Tibial nerve (tissue), 4 donors: ENCODE results near the gene CAB39. TPM values are rescaled to one million over a fixed set of nuclear protein-coding genes. Genes with fewer than 3 reads are reported as not detected.
A peak's percentile ranks its signal among the peaks of the same experiment; 100 is the strongest.

ENCODE experiments used
- DNase-seq, 2 donors: peaks; one replicate each; pipeline ENCODE4 v3.0.0-alpha.2; 2019; ENCODE audit warnings: low spot score in 2 of 2
- H3K27ac ChIP-seq, 4 donors: fragments of 200-600 bp; sonication (generic) in 3 of 4; one replicate each; pipeline ENCODE4 v1.5.1; 2017 to 2019; ENCODE audit warnings: mild to moderate bottlenecking in 1 of 4
- H3K27me3 ChIP-seq, 2 donors: fragments of 200-600 bp; sonication (generic) in 1 of 2; one replicate each; pipeline versions ENCODE4 v1.5.1 to v1.6.0; 2017 to 2019
- H3K36me3 ChIP-seq, 3 donors: fragments of 200-600 bp; sonication (generic); one replicate each; pipeline ENCODE4 v1.5.1; 2018 to 2019
- H3K4me1 ChIP-seq, 4 donors: fragments of 200-600 bp; sonication (generic) in 3 of 4; one replicate each; pipeline ENCODE4 v1.5.1; 2017 to 2019
- H3K4me3 ChIP-seq, 4 donors: fragments of 200-600 bp; sonication (generic) in 3 of 4; one replicate each; pipeline ENCODE4 v1.5.1; 2017 to 2019; ENCODE audit warnings: mild to moderate bottlenecking in 1 of 4, moderate library complexity in 1 of 4
- H3K9me3 ChIP-seq, 4 donors: fragments of 200-600 bp; sonication (generic) in 3 of 4; one replicate each; pipeline ENCODE4 v1.5.1; 2017 to 2019
- CTCF ChIP-seq, 5 experiments: fragments of 200-600 bp in 3 of 5; fragments of 450-650 bp in 2 of 5; sonication (generic) in 3 of 5; IDR thresholded peaks; one replicate each; pipeline ENCODE4 v1.5.1; 2016 to 2019; ENCODE audit warnings: antibody characterized with exemption in 5 of 5, mild to moderate bottlenecking in 3 of 5, moderate library complexity in 2 of 5
- EP300 ChIP-seq, 2 donors: sonication (generic); formaldehyde crosslinking; IDR thresholded peaks; one replicate each; pipeline ENCODE4 v1.6.1; 2017; ENCODE audit warnings: antibody characterized with exemption in 2 of 2, mild to moderate bottlenecking in 1 of 2
- POLR2A ChIP-seq, 2 donors: fragments of 450-650 bp; IDR thresholded peaks; one replicate each; pipeline ENCODE4 v1.6.1; 2017; ENCODE audit warnings: antibody characterized with exemption in 2 of 2, mild to moderate bottlenecking in 2 of 2, moderate library complexity in 2 of 2
- WGBS, 2 donors: methylation state at CpG; one replicate each; pipeline ENCODE4 v1.1.5; 2018; 5-methylcytosine and 5-hydroxymethylcytosine counted together
- total RNA-seq, 4 donors: library from RNA; depleted of rRNA; stranded (reverse); fragments of >200 nt; gene quantifications; one replicate each; pipeline ENCODE4 v1.1.0, GENCODE V29; 2016

CAB39 gene
- total RNA-seq, 4 donors from 2014 or later = 60.0 to 82.2 (median 69.7) TPM

- Histone ChIP-seq H3K4me3 (no peak overlapping the region), H3K9me3 (no peaks in the 10 kb centered on the region), H3K27me3 (no peaks in the 10 kb centered on the region), H3K27ac (no peak overlapping the region), H3K4me1 (no peaks in the 10 kb centered on the region), H3K36me3 (peaks cover 0 to 39% (median 7%) of the 10 kb centered on the region in 3 donors)
- no peak for TF ChIP-seq EP300 (IDR thresholded peaks at IDR 0.05)
- TF ChIP-seq CTCF (IDR thresholded peaks at IDR 0.05) = no peak
- TF ChIP-seq POLR2A (IDR thresholded peaks at IDR 0.05) = no peak
- DNase-seq = no peak
- WGBS, 2 donors = 88% methylated on average over 10 of the region's 10 CpGs
These were observed 96.4 kb downstream of the CAB39 start for GRCh38 chr2:230809015-230809414.

- no peak for TF ChIP-seq CTCF (IDR thresholded peaks at IDR 0.05)
- TF ChIP-seq EP300 (IDR thresholded peaks at IDR 0.05) = no peak
- no peak for TF ChIP-seq POLR2A (IDR thresholded peaks at IDR 0.05)
- Histone ChIP-seq H3K27ac (no peak overlapping the region), H3K27me3 (no peaks in the 10 kb centered on the region), H3K4me3 (no peak overlapping the region), H3K4me1 (no peaks in the 10 kb centered on the region), H3K36me3 (peaks cover 0 to 47% (median 7%) of the 10 kb centered on the region in 3 donors), H3K9me3 (no peaks in the 10 kb centered on the region)
- WGBS, 2 donors = 83 to 85% methylated on average over 8 of the region's 8 CpGs
- no peak for DNase-seq
These were observed 97.1 kb downstream of the CAB39 start for GRCh38 chr2:230809677-230810251.

GRCh38 chr2:230811508-230811907 lies 98.9 kb downstream of the CAB39 start:
- H3K4me1 ChIP-seq = no peaks in the 10 kb centered on the region
- TF ChIP-seq POLR2A (IDR thresholded peaks at IDR 0.05) (no peak), CTCF (IDR thresholded peaks at IDR 0.05) (no peak), EP300 (IDR thresholded peaks at IDR 0.05) (no peak)
- H3K36me3 ChIP-seq = peaks cover 0 to 59% (median 7%) of the 10 kb centered on the region in 3 donors
- no peak overlapping the region for H3K27ac ChIP-seq
- H3K27me3 ChIP-seq = no peaks in the 10 kb centered on the region
- H3K4me3 ChIP-seq = no peak overlapping the region
- H3K9me3 ChIP-seq = no peaks in the 10 kb centered on the region
- no peak for DNase-seq
- 72 to 84% methylated on average over 3 of the region's 3 CpGs for WGBS, 2 donors

- no peak for DNase-seq
- Histone ChIP-seq H3K4me3 (no peak overlapping the region), H3K36me3 (peaks cover 0 to 64% (median 7%) of the 10 kb centered on the region in 3 donors), H3K9me3 (no peaks in the 10 kb centered on the region), H3K27ac (no peak overlapping the region), H3K27me3 (no peaks in the 10 kb centered on the region), H3K4me1 (no peaks in the 10 kb centered on the region)
- 89 to 92% methylated on average over 6 of the region's 6 CpGs for WGBS, 2 donors
- TF ChIP-seq CTCF (IDR thresholded peaks at IDR 0.05) = no peak
- TF ChIP-seq EP300 (IDR thresholded peaks at IDR 0.05) = no peak
- no peak for TF ChIP-seq POLR2A (IDR thresholded peaks at IDR 0.05)
These were observed 99.4 kb downstream of the CAB39 start for GRCh38 chr2:230812033-230812432.

GRCh38 chr2:230814616-230815015 lies 102.0 kb downstream of the CAB39 start:
- H3K27ac ChIP-seq = no peak overlapping the region
- H3K36me3 ChIP-seq = peaks cover 0 to 76% (median 21%) of the 10 kb centered on the region in 3 donors
- WGBS, 2 donors = 70 to 79% methylated on average over 2 of the region's 2 CpGs
- H3K27me3 ChIP-seq = no peaks in the 10 kb centered on the region
- H3K9me3 ChIP-seq = no peaks in the 10 kb centered on the region
- H3K4me3 ChIP-seq = no peak overlapping the region
- H3K4me1 ChIP-seq = no peaks in the 10 kb centered on the region
- TF ChIP-seq CTCF (IDR thresholded peaks at IDR 0.05) (peak in 1 of 5 experiments; percentile 29), EP300 (IDR thresholded peaks at IDR 0.05) (no peak), POLR2A (IDR thresholded peaks at IDR 0.05) (no peak)
- DNase-seq = no peak
